DOHH2 (cell line): ENCODE measurements around the gene DENND1A.

Experiments
- H3F3A ChIP-seq: fragments of 200-600 bp; sonication (generic), shearing (Covaris generic); 2 replicates; pipeline ENCODE4 v1.6.0; 2016; ENCODE audit warnings: antibody characterized with exemption, mild to moderate bottlenecking; ENCODE audit not compliant: control insufficient read depth, insufficient read depth
- H3K27ac ChIP-seq: fragments of 200-600 bp; sonication (generic); 2 replicates; pipeline ENCODE4 v1.5.1; 2014; ENCODE audit warnings: low read depth, mild to moderate bottlenecking, low read length, moderate library complexity
- H3K27me3 ChIP-seq: fragments of 200-600 bp; sonication (generic); 2 replicates; pipeline ENCODE4 v1.6.1; 2014; ENCODE audit warnings: mild to moderate bottlenecking, low read length, mixed read lengths; ENCODE audit not compliant: control insufficient read depth
- H3K36me3 ChIP-seq: fragments of 200-600 bp; sonication (generic); 2 replicates; pipeline ENCODE4 v1.6.1; 2014; ENCODE audit warnings: mild to moderate bottlenecking, low read length, moderate library complexity, mixed read lengths; ENCODE audit not compliant: control insufficient read depth
- H3K4me1 ChIP-seq: fragments of 200-600 bp; sonication (generic); 2 replicates; pipeline ENCODE4 v1.6.1; 2014; ENCODE audit warnings: mild to moderate bottlenecking, low read length, mixed read lengths; ENCODE audit not compliant: control insufficient read depth
- H3K4me2 ChIP-seq: fragments of 200-600 bp; sonication (generic); 2 replicates; pipeline ENCODE4 v1.6.0; 2014; ENCODE audit warnings: mild to moderate bottlenecking, low read length, moderate library complexity
- H3K4me3 ChIP-seq: fragments of 200-600 bp; sonication (generic); 2 replicates; pipeline ENCODE4 v1.5.1; 2014; ENCODE audit warnings: mild to moderate bottlenecking, low read length, mixed read lengths
- H3K79me2 ChIP-seq: fragments of 200-600 bp; sonication (generic); 2 replicates; pipeline ENCODE4 v1.6.1; 2014; ENCODE audit warnings: mild to moderate bottlenecking, low read length, mixed read lengths; ENCODE audit not compliant: control insufficient read depth
- H3K9me2 ChIP-seq: fragments of 200-600 bp; sonication (generic); replicated peaks from 2 replicates; pipeline ENCODE4 v1.6.1; 2014; ENCODE audit warnings: mild to moderate bottlenecking, low read length, mixed read lengths; ENCODE audit not compliant: control insufficient read depth
- H3K9me3 ChIP-seq: fragments of 200-600 bp; sonication (generic); 2 replicates; pipeline ENCODE4 v1.6.1; 2014; ENCODE audit warnings: antibody characterized with exemption, low read length, mixed read lengths; ENCODE audit not compliant: control insufficient read depth, insufficient read depth
- H4K20me1 ChIP-seq: fragments of 200-600 bp; sonication (generic); 2 replicates; pipeline ENCODE4 v1.6.0; 2014; ENCODE audit warnings: low read depth, mild to moderate bottlenecking, antibody characterized with exemption, low read length, moderate library complexity; ENCODE audit not compliant: control insufficient read depth, insufficient read depth
- EZH2phosphoT487 ChIP-seq: fragments of 200-600 bp; sonication (generic); IDR thresholded peaks from 2 replicates; pipeline ENCODE4 v1.6.1; 2017; ENCODE audit warnings: borderline replicate concordance, mild to moderate bottlenecking, antibody characterized with exemption, low read length, moderate library complexity, mixed read lengths
- TF ChIP-seq, protein P1 (sequence below): fragments of 200-600 bp; sonication (generic); IDR thresholded peaks from one replicate; pipeline ENCODE4 v1.5.1; 2014; ENCODE audit warnings: antibody characterized with exemption, mild to moderate bottlenecking, low read depth, low read length; ENCODE audit not compliant: poor library complexity, severe bottlenecking

The DENND1A gene

DNA sequence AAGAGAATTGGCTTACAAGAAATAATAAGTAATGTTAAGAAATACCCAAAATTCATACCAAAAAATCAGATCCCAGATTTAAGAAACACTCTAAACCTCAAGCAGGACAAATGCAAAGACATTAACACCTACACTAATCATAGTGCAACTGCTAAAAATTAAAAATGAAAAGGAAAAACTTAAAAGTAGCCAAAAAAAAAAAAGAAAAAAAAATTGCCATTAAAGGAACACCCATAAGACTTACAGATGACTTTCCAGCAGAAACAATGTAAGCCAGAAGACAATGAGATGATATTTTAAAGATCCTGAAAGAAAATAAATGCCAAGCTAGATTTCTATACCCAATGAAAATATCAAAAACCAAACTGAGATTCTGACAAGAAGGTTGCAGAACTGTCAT lies 101.5 kb downstream of the DENND1A start:
- Histone ChIP-seq H3K4me3 (no peak overlapping the region), H3K9me2 (no peaks in the 10 kb centered on the region), H3K27me3 (no peaks in the 10 kb centered on the region), H3K27ac (no peak overlapping the region), H3K79me2 (no peaks in the 10 kb centered on the region), H4K20me1 (no peaks in the 10 kb centered on the region), H3F3A (no peaks in the 10 kb centered on the region), H3K4me1 (no peaks in the 10 kb centered on the region), H3K9me3 (peaks cover 14% of the 10 kb centered on the region), H3K36me3 (0 out of 2 replicates have a peak, but pooled peaks cover 2% of the 10 kb centered on the region), H3K4me2 (no peak overlapping the region)
- no peak for TF ChIP-seq EZH2phosphoT487
- TF ChIP-seq, protein P1, sequence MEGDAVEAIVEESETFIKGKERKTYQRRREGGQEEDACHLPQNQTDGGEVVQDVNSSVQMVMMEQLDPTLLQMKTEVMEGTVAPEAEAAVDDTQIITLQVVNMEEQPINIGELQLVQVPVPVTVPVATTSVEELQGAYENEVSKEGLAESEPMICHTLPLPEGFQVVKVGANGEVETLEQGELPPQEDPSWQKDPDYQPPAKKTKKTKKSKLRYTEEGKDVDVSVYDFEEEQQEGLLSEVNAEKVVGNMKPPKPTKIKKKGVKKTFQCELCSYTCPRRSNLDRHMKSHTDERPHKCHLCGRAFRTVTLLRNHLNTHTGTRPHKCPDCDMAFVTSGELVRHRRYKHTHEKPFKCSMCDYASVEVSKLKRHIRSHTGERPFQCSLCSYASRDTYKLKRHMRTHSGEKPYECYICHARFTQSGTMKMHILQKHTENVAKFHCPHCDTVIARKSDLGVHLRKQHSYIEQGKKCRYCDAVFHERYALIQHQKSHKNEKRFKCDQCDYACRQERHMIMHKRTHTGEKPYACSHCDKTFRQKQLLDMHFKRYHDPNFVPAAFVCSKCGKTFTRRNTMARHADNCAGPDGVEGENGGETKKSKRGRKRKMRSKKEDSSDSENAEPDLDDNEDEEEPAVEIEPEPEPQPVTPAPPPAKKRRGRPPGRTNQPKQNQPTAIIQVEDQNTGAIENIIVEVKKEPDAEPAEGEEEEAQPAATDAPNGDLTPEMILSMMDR: no peak

DNA sequence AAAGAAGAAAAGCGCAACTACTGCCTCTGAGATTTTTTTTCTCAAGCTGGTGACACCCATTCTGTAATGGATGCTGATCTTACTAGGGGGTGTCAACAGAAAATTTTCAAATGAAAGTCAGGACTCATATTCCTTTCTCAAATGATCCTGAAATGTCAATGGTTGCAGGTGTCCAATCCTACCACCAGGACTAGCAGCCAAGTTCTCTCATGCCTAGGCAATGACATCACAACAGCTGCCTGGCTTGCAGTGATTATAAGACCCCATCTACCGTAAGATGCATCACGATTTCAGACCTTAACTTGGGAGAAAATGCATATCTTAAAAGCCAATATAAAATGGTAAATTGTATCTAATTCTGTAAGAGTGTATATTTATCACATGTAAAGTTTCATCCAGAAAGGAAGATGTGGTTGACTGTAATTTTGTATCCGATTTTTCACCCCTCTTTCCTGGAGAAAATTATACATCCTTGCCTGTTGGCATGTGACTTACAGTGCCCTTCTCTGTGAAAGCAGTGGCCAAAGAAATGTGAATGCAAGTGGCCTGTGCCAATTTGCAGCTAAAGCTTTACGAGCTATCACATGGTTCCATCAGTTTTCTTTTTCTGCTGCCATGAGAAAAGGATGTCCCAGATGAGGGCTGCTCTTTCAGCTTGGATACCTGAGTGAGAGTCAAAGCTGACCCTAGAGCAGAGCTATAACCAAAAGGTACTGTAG lies 104.4 kb downstream of the DENND1A start:
- H3K4me2 ChIP-seq: no peak overlapping the region
- peaks cover 14% of the 10 kb centered on the region for H3K9me3 ChIP-seq
- no peaks in the 10 kb centered on the region for H3K27me3 ChIP-seq
- H3K79me2 ChIP-seq: no peaks in the 10 kb centered on the region
- H3F3A ChIP-seq: no peaks in the 10 kb centered on the region
- H3K4me1 ChIP-seq: no peaks in the 10 kb centered on the region
- peaks cover 5% of the 10 kb centered on the region; the same call in 1 of the 2 replicates for H4K20me1 ChIP-seq
- 0 out of 2 replicates have a peak, but pooled peaks cover 2% of the 10 kb centered on the region for H3K36me3 ChIP-seq
- H3K4me3 ChIP-seq: no peak overlapping the region
- H3K27ac ChIP-seq: no peak overlapping the region
- TF ChIP-seq, protein P1: no peak
- no peak for TF ChIP-seq EZH2phosphoT487
- H3K9me2 ChIP-seq: no peaks in the 10 kb centered on the region

DNA sequence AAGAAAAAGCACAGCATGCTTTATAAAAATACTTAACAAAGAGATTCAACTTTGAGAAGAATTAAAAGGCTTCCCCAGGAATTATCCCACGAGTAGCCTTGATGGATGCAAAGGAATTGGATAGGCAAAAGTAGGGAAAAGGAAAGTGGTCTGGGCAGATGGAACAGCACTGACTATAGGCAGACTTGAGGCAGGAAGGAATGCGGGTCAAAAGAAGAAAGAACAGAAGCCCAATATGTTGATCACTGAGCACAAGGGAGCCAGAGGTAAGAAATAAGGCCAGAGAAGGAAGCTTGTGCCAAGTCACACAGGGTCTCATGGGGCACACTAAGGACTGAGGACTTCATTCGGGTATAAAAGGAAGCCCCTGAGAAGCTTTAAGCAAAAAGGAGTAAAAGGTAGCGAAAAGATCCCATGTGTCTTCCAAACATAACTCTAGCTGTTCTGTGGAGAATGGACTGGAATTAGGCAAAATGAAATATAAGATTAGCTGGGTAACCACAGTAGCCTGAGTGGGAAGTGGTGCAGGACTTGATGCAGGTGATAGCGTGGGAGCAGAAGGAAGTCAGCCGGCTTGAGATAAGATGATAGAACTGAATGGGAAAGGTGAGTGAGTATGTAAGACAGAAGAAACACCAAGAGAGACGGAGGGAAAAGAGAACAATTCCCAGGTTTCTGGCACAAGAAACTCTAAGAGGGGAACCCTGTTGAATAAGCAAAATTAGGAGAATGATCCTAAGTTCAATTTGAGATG lies 106.6 kb downstream of the DENND1A start:
- H3K9me3 ChIP-seq: peaks cover 6% of the 10 kb centered on the region; the same call in 1 of the 2 replicates
- no peaks in the 10 kb centered on the region for H3K27me3 ChIP-seq
- H3K4me1 ChIP-seq: no peaks in the 10 kb centered on the region
- H3F3A ChIP-seq: no peaks in the 10 kb centered on the region
- no peak overlapping the region for H3K27ac ChIP-seq
- no peaks in the 10 kb centered on the region for H3K36me3 ChIP-seq
- no peaks in the 10 kb centered on the region for H3K9me2 ChIP-seq
- H3K4me3 ChIP-seq: no peak overlapping the region
- H3K4me2 ChIP-seq: no peak overlapping the region
- no peaks in the 10 kb centered on the region for H3K79me2 ChIP-seq
- TF ChIP-seq, protein P1: no peak
- no peak for TF ChIP-seq EZH2phosphoT487
- peaks cover 5% of the 10 kb centered on the region; the same call in 1 of the 2 replicates for H4K20me1 ChIP-seq
